ENCODE data around the gene MRPL20. TPM values are rescaled to one million over a fixed set of nuclear protein-coding genes. Genes with fewer than 3 reads are reported as not detected.

MRPL20 gene
- polyA plus RNA-seq, 1 experiment: 84.8 TPM

GRCh38 chr1:1399187-1399871 is 7.8 kb downstream of the MRPL20 start, which contains the start of gene CCNL2:
Gene CCNL2, minus strand, starts transcription at chr1:1399335. Its CDS starts 29 bp downstream, at chr1:1399306.
- TF ChIP-seq CTCF (IDR thresholded peaks at IDR 0.05; ENCODE audit: insufficient read depth, low read depth, low read length): peak; percentile 67
- ChIA-PET CTCF (interaction anchor here (0.6 to 1.9 kb wide), 12 partner anchors 10 to 384 kb away, joined by 3 to 7 read pairs (median 3); partner anchors contain the start of gene AURKAIP1), POLR2A (interaction anchor here (0.9 kb wide), 1 partner anchor 24 kb away, joined by 4 read pairs; the partner anchor contains the start of gene AURKAIP1)
- DNase-seq (ENCODE audit: low read depth): peak; percentile 83
- no peaks in the 10 kb centered on the region for H3K27me3 ChIP-seq (ENCODE audit: control insufficient read depth, insufficient read depth, low read length)
- H3K4me3 ChIP-seq (ENCODE audit: low read depth, low read length): peak within 1 kb of the TSS; percentile 94
- peaks cover 24% of the 10 kb centered on the region for H3K36me3 ChIP-seq (ENCODE audit: control insufficient read depth, insufficient read depth, low read length)

DNA sequence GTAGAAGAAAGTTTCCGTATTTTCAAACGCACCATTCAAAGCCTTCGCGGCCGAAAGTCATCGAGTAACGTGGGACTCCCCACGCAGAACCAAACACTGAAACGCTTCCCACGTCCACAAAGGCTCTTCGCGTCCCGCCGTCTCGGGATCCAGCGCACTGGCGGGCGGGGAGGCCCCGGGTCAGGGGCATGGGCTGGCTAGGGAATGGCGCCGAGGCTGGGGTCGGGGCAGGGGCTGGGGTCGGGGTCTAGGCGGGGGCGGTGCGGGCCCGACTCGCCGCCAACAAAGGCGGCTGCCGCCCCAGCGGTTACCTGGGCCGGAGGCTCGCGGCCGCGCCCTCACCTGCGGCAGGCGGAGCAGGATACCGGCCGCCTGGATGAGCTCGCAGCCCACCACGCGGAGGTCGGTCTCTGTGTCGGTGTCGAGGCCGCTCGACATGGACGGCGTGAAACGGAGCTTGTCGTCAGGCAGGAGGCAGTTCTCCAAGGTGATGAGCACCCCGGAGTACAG is 8.4 kb downstream of the MRPL20 start:
- POLR2A ChIA-PET: interaction anchor here (0.9 kb wide), 1 partner anchor 24 kb away, joined by 4 read pairs; the partner anchor contains the start of gene AURKAIP1

GRCh38 chr1:1397839-1398523 is 9.1 kb downstream of the MRPL20 start:
- CTCF ChIA-PET: interaction anchor here (1.3 to 1.9 kb wide), 4 partner anchors 15 to 26 kb away, joined by 3 to 6 read pairs (median 5); partner anchors contain the start of gene AURKAIP1
- TF ChIP-seq CTCF (IDR thresholded peaks at IDR 0.05; ENCODE audit: insufficient read depth, low read depth, low read length): no peak
- POLR2A ChIA-PET: no interaction called here

More for the DNA sequence above, 8.4 kb downstream of the MRPL20 start:
- CTCF ChIA-PET: interaction anchor here (0.6 to 1.9 kb wide), 12 partner anchors 10 to 384 kb away, joined by 3 to 7 read pairs (median 3); partner anchors contain the start of gene AURKAIP1
- no peak for TF ChIP-seq CTCF (IDR thresholded peaks at IDR 0.05; ENCODE audit: insufficient read depth, low read depth, low read length)
- no peak for DNase-seq (ENCODE audit: low read depth)
- Histone ChIP-seq H3K4me3 (ENCODE audit: low read depth, low read length) (peak overlapping the region; percentile 94), H3K36me3 (ENCODE audit: control insufficient read depth, insufficient read depth, low read length) (peaks cover 25% of the 10 kb centered on the region), H3K27me3 (ENCODE audit: control insufficient read depth, insufficient read depth, low read length) (no peaks in the 10 kb centered on the region)

GRCh38 chr1:1395166-1395565 is 11.9 kb downstream of the MRPL20 start:
- ChIA-PET POLR2A (no interaction called here), CTCF (interaction anchor here (0.7 kb wide), 1 partner anchor 8 kb away, joined by 4 read pairs; no protein-coding TSS in a partner anchor)
- no peak overlapping the region for H3K4me3 ChIP-seq (ENCODE audit: low read depth, low read length)
- no peak for DNase-seq (ENCODE audit: low read depth)
- TF ChIP-seq CTCF (IDR thresholded peaks at IDR 0.05; ENCODE audit: insufficient read depth, low read depth, low read length): no peak
- H3K27me3 ChIP-seq (ENCODE audit: control insufficient read depth, insufficient read depth, low read length): no peaks in the 10 kb centered on the region
- H3K36me3 ChIP-seq (ENCODE audit: control insufficient read depth, insufficient read depth, low read length): peaks cover 31% of the 10 kb centered on the region

More at GRCh38 chr1:1397839-1398523, 9.1 kb downstream of the MRPL20 start:
- Histone ChIP-seq H3K27me3 (ENCODE audit: control insufficient read depth, insufficient read depth, low read length) (no peaks in the 10 kb centered on the region), H3K36me3 (ENCODE audit: control insufficient read depth, insufficient read depth, low read length) (peaks cover 31% of the 10 kb centered on the region), H3K4me3 (ENCODE audit: low read depth, low read length) (peak overlapping the region; percentile 94)
- DNase-seq (ENCODE audit: low read depth): no peak

GRCh38 chr1:1394116-1394515 is 13.0 kb downstream of the MRPL20 start:
- Histone ChIP-seq H3K36me3 (ENCODE audit: control insufficient read depth, insufficient read depth, low read length) (peaks cover 39% of the 10 kb centered on the region), H3K27me3 (ENCODE audit: control insufficient read depth, insufficient read depth, low read length) (no peaks in the 10 kb centered on the region), H3K4me3 (ENCODE audit: low read depth, low read length) (no peak overlapping the region)
- no peak for TF ChIP-seq CTCF (IDR thresholded peaks at IDR 0.05; ENCODE audit: insufficient read depth, low read depth, low read length)
- ChIA-PET CTCF (interaction anchor here (1.2 kb wide), 1 partner anchor 12 kb away, joined by 3 read pairs; no protein-coding TSS in a partner anchor), POLR2A (no interaction called here)
- DNase-seq (ENCODE audit: low read depth): no peak

Measured in BJ (cell line).